HG02970 (cell line): ENCODE results near the gene USP49.
"Not testable (repeated sequence)": the region's sequence is repeated elsewhere in the genome, so short reads cannot be mapped to it uniquely, and the experiment has no call there.

Experiments used
- ATAC-seq: cut with Tn5 transposase; IDR thresholded peaks from one replicate; pipeline ENCODE4 v1.9.1; 2021; ENCODE audit warnings: mild to moderate bottlenecking, moderate library complexity, moderate number of reproducible peaks; ENCODE audit not compliant: unreplicated experiment, low FRiP score

The USP49 gene

DNA sequence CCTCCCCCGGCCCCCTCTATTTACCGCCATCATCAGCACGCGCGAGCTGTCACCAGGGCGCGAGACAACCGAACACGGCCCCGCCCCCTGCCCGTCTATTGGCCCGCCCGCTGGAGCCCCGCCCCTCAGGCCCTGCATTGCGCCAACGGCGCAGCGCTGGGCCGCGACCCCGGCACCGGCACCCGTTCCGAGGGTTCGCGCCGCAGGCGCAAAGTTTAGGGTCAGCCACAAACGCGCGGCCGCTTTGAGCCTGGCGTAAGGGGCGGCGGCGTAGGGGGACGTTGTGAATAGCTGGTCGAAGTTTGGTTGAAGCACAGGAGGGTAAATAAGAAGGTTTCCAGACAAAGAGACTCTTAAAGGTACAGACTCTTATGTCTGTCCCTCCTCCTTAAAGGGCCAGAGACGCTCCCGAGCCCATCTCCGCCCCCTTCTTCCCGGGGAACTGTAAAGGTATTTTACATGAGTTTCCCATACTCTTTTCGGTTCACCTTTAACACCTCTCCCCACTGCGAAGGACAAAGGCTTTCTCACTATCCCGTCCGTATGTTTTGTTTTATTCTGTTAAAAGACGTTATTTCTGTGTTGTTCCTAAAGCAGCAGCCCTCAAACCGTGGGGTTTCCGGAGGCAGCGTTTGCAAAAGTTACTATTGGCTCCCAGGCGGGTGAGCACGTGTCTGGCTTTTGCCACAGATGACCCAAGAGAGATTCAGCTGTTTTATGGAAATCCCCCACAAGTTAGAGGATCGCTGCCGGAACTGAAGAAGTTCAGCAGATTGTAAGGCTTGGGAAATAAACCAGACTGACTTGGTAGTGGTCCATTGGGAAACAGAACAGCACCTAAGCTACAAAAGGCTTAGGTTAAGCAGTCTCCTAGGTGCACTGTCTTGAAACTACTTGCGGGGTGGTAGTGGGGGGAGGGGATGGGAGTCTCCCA is at the start of gene USP49:
USP49 (minus strand) TSS at position 76 of the 934 bp plus-strand sequence. CDS start 88,392 bp downstream, outside the sequence.
- peak; percentile 78 for ATAC-seq

DNA sequence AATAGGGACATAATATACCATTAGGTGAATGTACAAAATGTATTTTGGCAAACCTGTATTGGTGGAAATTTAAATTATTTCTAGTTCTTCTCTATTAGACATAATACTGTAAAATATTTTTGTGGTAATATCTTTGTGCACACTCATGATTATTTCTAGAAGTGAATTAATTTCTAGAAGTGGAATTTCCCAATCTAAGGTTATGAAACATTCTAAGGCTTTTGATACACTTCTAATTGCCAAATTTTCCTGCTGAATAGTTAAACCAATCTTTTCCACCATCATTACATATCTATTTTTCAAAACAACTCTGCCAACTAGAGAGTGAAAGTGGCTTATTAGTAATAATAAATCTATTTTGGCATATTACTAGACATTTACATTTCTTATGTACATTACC is 48.3 kb upstream of the USP49 start:
- no peak for ATAC-seq

- not testable (repeated sequence) for ATAC-seq
These were observed 47.7 kb upstream of the USP49 start for GRCh38 chr6:41942882-41943281.

GRCh38 chr6:41942067-41942851 is 47.1 kb upstream of the USP49 start:
- peak; percentile 4 for ATAC-seq

DNA sequence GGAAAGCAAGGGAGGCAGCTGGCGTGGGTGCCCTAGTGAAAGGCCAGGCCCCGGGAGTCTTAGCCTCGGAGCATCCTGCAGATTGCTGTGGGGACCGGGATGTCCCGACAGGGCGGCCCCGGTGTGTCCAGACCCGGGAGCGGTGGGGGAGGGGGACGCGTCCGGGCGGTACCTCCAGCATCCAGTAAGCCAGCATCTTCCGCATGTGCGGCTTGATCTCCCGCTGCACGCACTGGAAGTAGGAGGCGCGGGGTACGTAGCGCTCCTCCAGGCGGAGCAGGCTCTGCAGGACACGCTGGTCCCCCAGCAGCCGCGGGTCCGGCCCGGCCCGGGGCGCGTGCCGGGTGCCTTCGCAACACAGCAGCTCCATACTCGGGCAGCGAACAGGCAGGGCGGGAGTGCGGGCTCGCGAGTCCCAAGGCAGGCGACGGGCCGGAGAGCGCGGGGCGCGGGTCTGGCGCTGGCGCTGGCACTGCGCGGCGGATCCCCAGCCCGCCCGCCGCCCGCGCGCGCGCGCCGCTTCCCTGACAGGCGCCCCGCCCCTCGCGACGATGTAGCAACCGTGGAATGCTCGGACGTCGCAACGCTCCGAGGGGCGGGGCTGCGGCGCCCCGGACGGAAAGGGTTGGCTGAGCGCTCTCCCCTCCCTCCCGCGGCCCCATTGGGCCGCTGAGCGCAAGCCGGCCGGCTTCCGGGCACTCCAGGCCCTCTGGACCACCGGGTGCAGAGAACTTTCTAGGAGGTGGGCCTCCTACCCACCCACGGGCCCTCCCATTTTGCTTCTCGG is 46.3 kb upstream of the USP49 start, which contains the start of gene CCND3:
CCND3 (minus strand) TSS at position 529 of the 787 bp plus-strand sequence; CDS start at position 370, 159 bp downstream.
- ATAC-seq: peak; percentile 92

- ATAC-seq: no peak
These were observed 45.6 kb upstream of the USP49 start for GRCh38 chr6:41940759-41941279.

- no peak for ATAC-seq
These were observed 44.9 kb upstream of the USP49 start for GRCh38 chr6:41939848-41940758.

GRCh38 chr6:41939176-41939847 is 44.1 kb upstream of the USP49 start:
- no peak for ATAC-seq

- no peak for ATAC-seq
These were observed 43.5 kb upstream of the USP49 start for GRCh38 chr6:41938590-41939175.

GRCh38 chr6:41937861-41938574 is 42.8 kb upstream of the USP49 start:
- ATAC-seq: no peak

GRCh38 chr6:41937472-41937860 is 42.3 kb upstream of the USP49 start:
- no peak for ATAC-seq

- peak; percentile 46 for ATAC-seq
These were observed 41.1 kb upstream of the USP49 start for GRCh38 chr6:41936073-41936837.

GRCh38 chr6:41935685-41936072 is 40.5 kb upstream of the USP49 start:
- no peak for ATAC-seq

GRCh38 chr6:41935193-41935574 is 40.0 kb upstream of the USP49 start:
- ATAC-seq: no peak

DNA sequence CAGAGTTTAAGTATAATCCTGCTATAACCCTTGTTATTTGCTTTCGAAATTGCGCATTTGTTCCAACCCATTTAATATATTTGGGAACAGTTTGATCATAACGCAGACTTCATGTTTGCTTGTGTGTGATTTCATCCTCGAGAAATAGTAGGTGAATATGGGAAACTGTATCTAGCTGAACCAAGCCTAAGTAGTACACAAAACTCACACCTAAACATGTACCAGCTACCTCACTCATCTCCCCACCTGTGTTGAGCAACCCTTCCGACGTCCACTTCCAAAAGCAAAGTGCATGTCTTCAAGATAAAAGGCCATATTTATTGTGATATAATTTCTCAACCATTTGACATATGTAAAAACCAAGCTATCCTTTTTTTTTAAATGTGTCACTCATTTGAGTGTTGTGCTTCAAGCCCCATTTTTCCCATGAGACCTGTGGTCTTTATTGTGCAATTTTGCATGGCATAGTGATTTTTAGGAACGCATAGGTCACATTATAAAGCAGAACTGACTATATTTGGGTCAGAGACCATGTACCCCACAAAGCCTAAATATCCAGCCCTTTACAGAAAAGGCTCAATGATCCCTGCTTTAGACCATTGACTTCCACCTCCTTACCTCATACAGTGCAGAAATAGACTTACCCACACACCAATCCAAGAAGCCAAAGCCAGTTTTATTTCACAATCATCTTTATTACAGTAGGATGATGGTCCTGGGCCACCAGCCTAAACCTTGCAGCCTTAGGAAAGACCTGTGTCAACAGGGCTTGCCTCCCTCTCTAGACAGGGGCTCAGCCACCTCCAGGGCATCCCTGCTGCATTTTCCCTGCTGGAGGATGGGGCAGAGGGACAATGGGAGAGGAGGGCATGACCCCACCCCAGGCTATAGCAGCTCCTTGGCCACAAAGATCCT is 39.4 kb upstream of the USP49 start:
- no peak for ATAC-seq

DNA sequence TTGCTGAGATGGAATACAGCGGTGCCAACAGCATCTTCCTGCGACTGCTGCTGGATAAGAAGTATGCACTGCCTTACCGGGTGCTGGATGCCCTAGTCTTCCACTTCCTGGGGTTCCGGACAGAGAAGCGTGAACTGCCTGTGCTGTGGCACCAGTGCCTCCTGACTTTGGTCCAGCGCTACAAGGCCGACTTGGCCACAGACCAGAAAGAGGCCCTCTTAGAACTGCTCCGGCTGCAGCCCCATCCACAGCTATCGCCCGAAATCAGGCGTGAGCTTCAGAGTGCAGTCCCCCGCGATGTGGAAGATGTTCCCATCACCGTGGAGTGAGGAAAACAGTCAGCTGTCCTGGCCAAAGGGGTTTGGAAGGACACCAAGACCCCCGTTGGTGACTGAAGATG is 37.2 kb upstream of the USP49 start:
- no peak for ATAC-seq
